Measurements from ENCODE around the gene CREB1.

DNA sequence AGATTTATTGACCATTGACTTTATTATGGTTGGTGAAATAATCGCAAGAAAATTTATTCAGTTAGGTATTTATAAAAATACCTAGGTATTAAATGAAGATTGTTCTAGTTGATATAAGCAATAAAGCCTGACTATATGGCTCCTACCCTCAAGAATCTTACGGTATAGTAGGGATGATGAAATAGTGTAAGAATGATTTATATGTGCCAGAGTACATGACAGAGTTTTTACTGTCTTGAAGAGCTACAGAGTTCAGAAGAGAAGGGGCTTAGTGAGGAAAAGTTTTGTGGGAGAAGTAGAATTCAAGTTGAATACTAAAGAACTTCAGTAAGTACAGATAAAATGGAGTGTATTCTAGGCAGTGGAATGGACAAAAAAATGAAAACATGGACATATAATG lies 9.7 kb downstream of the CREB1 start:
- TF ChIP-seq, protein P1, sequence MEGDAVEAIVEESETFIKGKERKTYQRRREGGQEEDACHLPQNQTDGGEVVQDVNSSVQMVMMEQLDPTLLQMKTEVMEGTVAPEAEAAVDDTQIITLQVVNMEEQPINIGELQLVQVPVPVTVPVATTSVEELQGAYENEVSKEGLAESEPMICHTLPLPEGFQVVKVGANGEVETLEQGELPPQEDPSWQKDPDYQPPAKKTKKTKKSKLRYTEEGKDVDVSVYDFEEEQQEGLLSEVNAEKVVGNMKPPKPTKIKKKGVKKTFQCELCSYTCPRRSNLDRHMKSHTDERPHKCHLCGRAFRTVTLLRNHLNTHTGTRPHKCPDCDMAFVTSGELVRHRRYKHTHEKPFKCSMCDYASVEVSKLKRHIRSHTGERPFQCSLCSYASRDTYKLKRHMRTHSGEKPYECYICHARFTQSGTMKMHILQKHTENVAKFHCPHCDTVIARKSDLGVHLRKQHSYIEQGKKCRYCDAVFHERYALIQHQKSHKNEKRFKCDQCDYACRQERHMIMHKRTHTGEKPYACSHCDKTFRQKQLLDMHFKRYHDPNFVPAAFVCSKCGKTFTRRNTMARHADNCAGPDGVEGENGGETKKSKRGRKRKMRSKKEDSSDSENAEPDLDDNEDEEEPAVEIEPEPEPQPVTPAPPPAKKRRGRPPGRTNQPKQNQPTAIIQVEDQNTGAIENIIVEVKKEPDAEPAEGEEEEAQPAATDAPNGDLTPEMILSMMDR (conservative IDR thresholded peaks at IDR 0.05 in 1 of 2, IDR thresholded peaks at IDR 0.05 in 1 of 2; ENCODE audit: low read depth in 1 of 2, low read length in 2 of 2): no peak
- no peak for TF ChIP-seq EZH2 (IDR thresholded peaks at IDR 0.05; ENCODE audit: low read length, missing control alignments)
